ENCODE results near the gene ARID2. TPM values are rescaled to one million over a fixed set of nuclear protein-coding genes. Genes with fewer than 3 reads are reported as not detected.

The ARID2 gene
- total RNA-seq, 1 experiment from 2014 or later: 21.9 TPM

DNA sequence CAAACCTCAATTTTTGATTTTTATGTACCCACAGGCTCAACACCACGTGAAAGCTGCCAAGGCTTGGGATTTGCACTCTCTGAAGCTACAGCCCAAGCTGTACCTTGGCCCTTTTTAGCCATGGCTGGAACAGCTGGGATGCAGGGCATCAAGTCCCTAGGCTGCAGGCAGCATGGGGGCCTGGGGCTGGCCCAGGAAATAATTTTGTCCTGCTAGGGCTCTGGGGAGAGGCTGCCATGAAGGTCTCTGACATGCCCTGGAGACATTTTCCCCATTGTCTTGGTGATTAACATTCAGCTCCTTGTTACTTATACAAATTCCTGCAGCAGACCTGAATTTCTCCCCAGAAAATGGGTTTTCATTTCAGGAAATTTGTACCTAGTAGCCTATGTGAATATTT lies 157.2 kb downstream of the ARID2 start:
- intact Hi-C loops (cut with micrococcal nuclease): no loop called here
- no TSS peak for BruUV-seq (replicated peaks)
- H3K4me1 Mint-ChIP-seq (ENCODE audit: insufficient read depth, unreplicated experiment): no peaks in the 10 kb centered on the region
- TF ChIP-seq CTCF (IDR thresholded peaks at IDR 0.05; ENCODE audit: unreplicated experiment): no peak
- no peak overlapping the region for H3K27ac Mint-ChIP-seq (ENCODE audit: low read depth, unreplicated experiment)
- ChIA-PET POLR2A (interaction anchor here (0.6 kb wide), 1 partner anchor 65 kb away, joined by 6 read pairs; no protein-coding TSS in a partner anchor), CTCF (interaction anchor here (0.7 kb wide), 1 partner anchor 51 kb away, joined by 3 read pairs; no protein-coding TSS in a partner anchor)
- no peaks in the 10 kb centered on the region for H3K9me3 Mint-ChIP-seq (ENCODE audit: unreplicated experiment)
- H3K36me3 Mint-ChIP-seq (ENCODE audit: insufficient read depth, unreplicated experiment): peaks cover 47% of the 10 kb centered on the region
- no peak for DNase-seq (ENCODE audit: unreplicated experiment)
- no peaks in the 10 kb centered on the region for H3K27me3 Mint-ChIP-seq (ENCODE audit: insufficient read depth, unreplicated experiment)
- no peak overlapping the region for H3K4me3 Mint-ChIP-seq (ENCODE audit: unreplicated experiment)

DNA sequence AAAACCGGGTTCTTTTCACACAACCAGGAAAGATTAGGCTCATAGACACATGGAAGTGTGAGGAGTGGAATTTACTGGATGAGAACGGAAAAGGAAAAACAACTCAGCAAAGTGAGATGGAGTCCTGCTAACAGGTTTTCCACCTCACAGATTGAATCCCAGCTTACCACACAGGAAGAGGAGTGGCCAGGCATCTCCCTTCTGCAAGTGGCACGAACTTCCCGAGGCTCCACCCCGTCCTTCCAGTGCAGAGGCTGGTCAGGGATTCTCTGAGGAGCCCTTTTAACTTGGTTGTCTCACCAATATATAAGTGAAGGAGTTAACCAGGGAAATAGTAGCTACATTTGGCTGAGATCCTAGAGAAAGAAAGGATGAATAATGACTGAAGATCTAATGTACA lies 158.0 kb downstream of the ARID2 start:
- H3K4me3 Mint-ChIP-seq (ENCODE audit: unreplicated experiment): no peak overlapping the region
- CTCF ChIA-PET: interaction anchor here (0.5 kb wide), 1 partner anchor 59 kb away, joined by 3 read pairs; no protein-coding TSS in a partner anchor
- no peaks in the 10 kb centered on the region for H3K4me1 Mint-ChIP-seq (ENCODE audit: insufficient read depth, unreplicated experiment)
- H3K9me3 Mint-ChIP-seq (ENCODE audit: unreplicated experiment): no peaks in the 10 kb centered on the region
- no peaks in the 10 kb centered on the region for H3K27me3 Mint-ChIP-seq (ENCODE audit: insufficient read depth, unreplicated experiment)
- H3K36me3 Mint-ChIP-seq (ENCODE audit: insufficient read depth, unreplicated experiment): peaks cover 38% of the 10 kb centered on the region
- H3K27ac Mint-ChIP-seq (ENCODE audit: low read depth, unreplicated experiment): no peak overlapping the region
- TF ChIP-seq CTCF (IDR thresholded peaks at IDR 0.05; ENCODE audit: unreplicated experiment): no peak
- DNase-seq (ENCODE audit: unreplicated experiment): no peak
- BruUV-seq (replicated peaks): no TSS peak
- intact Hi-C loops (cut with micrococcal nuclease): no loop called here
- POLR2A ChIA-PET: no interaction called here

- no TSS peak for BruUV-seq (replicated peaks)
- intact Hi-C loops (cut with micrococcal nuclease): loop anchor here (10.0 kb wide), 1 partner anchor 125 kb away; no protein-coding TSS in a partner anchor
- DNase-seq (ENCODE audit: unreplicated experiment): no peak
- Mint-ChIP-seq H3K36me3 (ENCODE audit: insufficient read depth, unreplicated experiment) (peaks cover 41% of the 10 kb centered on the region), H3K4me3 (ENCODE audit: unreplicated experiment) (no peak overlapping the region), H3K9me3 (ENCODE audit: unreplicated experiment) (no peaks in the 10 kb centered on the region), H3K27me3 (ENCODE audit: insufficient read depth, unreplicated experiment) (no peaks in the 10 kb centered on the region), H3K27ac (ENCODE audit: low read depth, unreplicated experiment) (no peak overlapping the region), H3K4me1 (ENCODE audit: insufficient read depth, unreplicated experiment) (no peaks in the 10 kb centered on the region)
- ChIA-PET POLR2A (no interaction called here), CTCF (no interaction called here)
- no peak for TF ChIP-seq CTCF (IDR thresholded peaks at IDR 0.05; ENCODE audit: unreplicated experiment)
These were observed 160.8 kb downstream of the ARID2 start for GRCh38 chr12:45890276-45890675.

GRCh38 chr12:45893240-45893639 lies 163.7 kb downstream of the ARID2 start:
- DNase-seq (ENCODE audit: unreplicated experiment): no peak
- ChIA-PET CTCF (interaction anchor here (0.7 to 1.1 kb wide), 4 partner anchors 11 to 112 kb away, joined by 3 to 4 read pairs (median 3); no protein-coding TSS in a partner anchor), POLR2A (interaction anchor here (0.7 kb wide), 2 partner anchors 21 to 166 kb away, joined by 3 read pairs; no protein-coding TSS in a partner anchor)
- BruUV-seq (replicated peaks): no TSS peak
- Mint-ChIP-seq H3K27me3 (ENCODE audit: insufficient read depth, unreplicated experiment) (no peaks in the 10 kb centered on the region), H3K4me1 (ENCODE audit: insufficient read depth, unreplicated experiment) (no peaks in the 10 kb centered on the region), H3K4me3 (ENCODE audit: unreplicated experiment) (no peak overlapping the region), H3K9me3 (ENCODE audit: unreplicated experiment) (no peaks in the 10 kb centered on the region), H3K27ac (ENCODE audit: low read depth, unreplicated experiment) (peak overlapping the region; percentile 55), H3K36me3 (ENCODE audit: insufficient read depth, unreplicated experiment) (peaks cover 35% of the 10 kb centered on the region)
- peak; percentile 7 for TF ChIP-seq CTCF (IDR thresholded peaks at IDR 0.05; ENCODE audit: unreplicated experiment)
- intact Hi-C loops (cut with micrococcal nuclease): loop anchor here (10.0 kb wide), 1 partner anchor 128 kb away; no protein-coding TSS in a partner anchor

All from MCF 10A (cell line).